Stimulated activated naive CD8-positive, alpha-beta T cell treated with anti-CD3 and anti-CD28 coated beads, Interleukin-15, Interleukin-2, amounts not matched to agents 100 U/mL and 50 U/mL, for 24 hours (primary cell): ENCODE measurements around the gene PEX14.

ENCODE experiments used
- ATAC-seq: fragments of 150-1000 bp; cut with Tn5 transposase; one replicate; pipeline ENCODE4 v1.10.0; 2021
- DNase-seq: peaks from one replicate; pipeline ENCODE4 v3.0.0; 2021

The PEX14 gene

DNA sequence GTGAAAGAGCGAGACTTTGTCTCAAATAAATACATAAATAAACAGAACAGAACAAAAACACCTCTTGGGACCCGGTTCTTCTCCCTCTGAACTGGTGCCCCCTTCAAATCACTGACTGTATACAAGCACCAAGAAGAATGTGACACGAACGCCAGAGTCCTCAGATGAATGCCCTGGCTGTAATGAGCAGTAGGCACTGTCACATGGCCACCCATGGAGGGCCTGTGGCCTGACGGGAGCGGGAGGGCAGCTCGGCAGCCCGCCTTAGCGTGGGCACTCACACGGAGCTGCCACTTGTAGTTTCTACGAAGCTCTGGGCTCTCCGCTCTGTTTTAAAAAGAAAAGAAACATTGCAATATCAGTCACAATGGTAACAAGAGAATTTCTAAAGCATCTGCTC is 146.0 kb downstream of the PEX14 start:
- no peak for ATAC-seq
- no peak for DNase-seq

- DNase-seq (no peak), ATAC-seq (no peak)
Observed at GRCh38 chr1:10621906-10622305, 147.2 kb downstream of the PEX14 start.

DNA sequence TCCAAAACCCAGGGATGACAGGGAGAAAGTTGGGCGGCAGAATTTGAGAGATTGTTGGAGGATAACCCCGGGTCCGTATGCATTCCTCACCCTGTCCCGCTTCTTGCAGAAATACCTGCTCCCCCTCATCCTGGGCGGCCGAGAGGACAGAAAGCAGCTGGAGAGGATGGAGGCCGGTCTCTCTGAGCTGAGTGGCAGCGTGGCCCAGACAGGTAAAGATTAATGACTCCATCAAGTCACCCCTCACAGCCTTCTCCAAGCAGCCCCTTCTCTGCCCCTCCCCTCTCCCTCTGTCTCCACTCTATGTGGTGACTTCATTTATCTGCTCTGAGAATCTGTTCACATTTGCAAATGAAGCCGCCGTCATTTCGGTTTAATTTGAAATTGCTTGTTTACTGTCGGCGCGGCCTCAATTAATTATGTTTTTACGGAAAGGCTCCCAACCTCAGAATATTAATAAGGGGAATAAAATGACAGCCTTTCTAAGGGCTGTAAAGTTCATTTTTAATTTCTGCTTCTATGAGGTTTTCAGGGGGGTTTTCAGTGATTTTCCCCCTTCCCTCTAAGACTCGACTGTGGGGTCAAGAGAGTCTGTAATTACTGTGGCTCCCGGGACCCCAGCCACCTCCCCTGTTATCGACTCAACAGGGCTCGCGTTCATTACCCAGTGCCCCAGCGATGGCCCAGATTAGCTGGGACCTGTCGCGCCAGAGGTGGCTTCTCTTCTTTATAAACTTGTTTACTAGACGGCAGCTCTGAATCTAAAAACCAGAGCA is 148.3 kb downstream of the PEX14 start:
- ATAC-seq (no peak), DNase-seq (no peak)

DNA sequence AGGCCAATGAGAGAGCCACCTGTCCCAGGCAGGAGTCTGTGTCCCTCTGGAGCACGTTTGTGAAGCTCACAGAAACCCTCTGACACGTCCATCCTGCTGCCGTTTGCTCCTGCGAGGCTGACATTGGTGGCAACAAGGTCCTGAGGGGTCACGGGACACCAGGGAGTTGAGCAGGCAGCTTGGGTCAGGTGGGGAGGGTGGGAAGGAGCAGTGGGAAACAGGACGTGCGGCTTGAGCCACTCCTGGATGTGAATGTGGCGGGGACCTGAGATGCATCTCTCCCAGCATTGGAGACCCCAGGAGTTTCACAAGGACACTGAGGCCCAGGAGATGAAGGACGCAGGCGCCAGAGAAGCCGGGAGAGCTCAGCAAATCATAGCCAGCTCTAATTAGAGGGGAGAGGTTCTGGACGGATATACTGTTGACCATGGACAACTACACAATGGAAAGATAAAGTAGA is 149.0 kb downstream of the PEX14 start:
- ATAC-seq (no peak), DNase-seq (no peak)

- DNase-seq (no peak), ATAC-seq (no peak)
Observed at GRCh38 chr1:10624256-10625050, 149.7 kb downstream of the PEX14 start.

DNA sequence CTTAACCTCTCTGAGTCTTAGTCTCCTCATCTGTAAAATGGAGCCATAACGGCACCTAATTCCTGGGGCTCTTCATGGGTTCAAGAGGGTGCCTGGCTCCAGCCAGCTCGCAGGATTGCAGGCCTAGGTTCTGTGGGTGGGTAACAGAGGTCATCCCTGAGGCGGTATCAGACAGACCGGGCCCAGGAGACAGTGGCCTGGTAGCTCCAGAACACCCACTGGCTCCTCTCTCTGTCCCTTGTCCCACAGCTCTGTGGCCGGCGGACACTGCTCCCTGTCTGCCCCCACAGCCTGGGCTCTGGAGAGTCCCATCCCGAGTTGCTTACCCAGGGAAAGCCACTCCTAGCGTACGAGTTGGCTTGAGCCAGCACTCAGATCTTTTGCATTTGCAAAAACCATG is 150.3 kb downstream of the PEX14 start:
- ATAC-seq (no peak), DNase-seq (no peak)

- ATAC-seq (no peak), DNase-seq (no peak)
Observed at GRCh38 chr1:10625554-10625953, 150.8 kb downstream of the PEX14 start.

- ATAC-seq (no peak), DNase-seq (no peak)
Observed at GRCh38 chr1:10626131-10626731, 151.5 kb downstream of the PEX14 start.

- ATAC-seq: no peak
- DNase-seq: no peak
Observed at GRCh38 chr1:10626791-10627410, 152.2 kb downstream of the PEX14 start.

DNA sequence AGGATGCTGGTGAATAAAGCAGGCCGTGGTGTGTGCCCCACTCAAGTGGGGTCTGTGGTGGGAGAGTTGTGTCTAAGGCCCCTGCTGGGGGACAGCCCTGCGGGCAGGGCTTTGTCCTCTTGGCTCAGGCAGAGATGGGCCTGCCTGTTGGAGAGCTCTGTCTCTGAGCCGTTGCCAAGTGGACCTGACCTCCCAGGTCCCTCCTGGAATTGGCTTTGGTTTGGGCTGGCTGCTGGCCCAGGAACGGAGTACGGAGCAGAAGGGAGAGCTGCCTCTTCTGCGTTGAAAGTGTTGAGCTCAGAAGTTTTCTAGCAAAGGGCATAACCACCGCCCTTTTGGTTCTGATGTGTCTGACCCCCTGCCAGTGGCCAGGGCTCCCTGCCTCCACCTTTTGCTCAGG is 153.9 kb downstream of the PEX14 start:
- ATAC-seq: no peak
- DNase-seq: no peak

DNA sequence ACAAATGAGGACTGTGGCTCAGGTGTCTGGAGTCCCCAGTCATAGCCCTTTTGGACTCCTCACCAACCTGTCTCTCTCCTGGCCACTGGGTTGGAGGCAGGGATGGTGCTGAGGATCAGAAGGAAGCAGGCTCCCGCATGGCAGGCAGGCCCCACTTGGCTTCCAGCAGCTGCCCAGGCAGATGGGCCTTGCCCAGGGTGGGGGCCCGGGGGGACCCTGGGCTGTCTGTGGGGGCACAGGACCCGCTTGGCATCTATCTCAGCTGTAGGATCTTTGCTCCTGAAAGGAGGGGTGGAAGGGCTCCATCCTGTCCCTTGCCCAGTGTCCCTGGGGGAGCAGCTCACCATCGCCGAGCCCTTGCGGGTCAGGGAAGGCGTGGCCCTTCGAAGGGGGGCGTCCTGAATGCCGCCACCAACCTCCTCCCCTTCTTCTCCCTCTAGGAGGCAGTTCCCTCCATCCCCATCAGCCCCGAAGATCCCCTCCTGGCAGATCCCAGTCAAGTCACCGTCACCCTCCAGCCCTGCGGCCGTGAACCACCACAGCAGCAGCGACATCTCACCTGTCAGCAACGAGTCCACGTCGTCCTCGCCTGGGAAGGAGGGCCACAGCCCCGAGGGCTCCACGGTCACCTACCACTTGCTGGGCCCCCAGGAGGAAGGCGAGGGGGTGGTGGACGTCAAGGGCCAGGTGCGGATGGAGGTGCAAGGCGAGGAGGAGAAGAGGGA is 154.5 kb downstream of the PEX14 start:
- DNase-seq (no peak), ATAC-seq (no peak)

DNA sequence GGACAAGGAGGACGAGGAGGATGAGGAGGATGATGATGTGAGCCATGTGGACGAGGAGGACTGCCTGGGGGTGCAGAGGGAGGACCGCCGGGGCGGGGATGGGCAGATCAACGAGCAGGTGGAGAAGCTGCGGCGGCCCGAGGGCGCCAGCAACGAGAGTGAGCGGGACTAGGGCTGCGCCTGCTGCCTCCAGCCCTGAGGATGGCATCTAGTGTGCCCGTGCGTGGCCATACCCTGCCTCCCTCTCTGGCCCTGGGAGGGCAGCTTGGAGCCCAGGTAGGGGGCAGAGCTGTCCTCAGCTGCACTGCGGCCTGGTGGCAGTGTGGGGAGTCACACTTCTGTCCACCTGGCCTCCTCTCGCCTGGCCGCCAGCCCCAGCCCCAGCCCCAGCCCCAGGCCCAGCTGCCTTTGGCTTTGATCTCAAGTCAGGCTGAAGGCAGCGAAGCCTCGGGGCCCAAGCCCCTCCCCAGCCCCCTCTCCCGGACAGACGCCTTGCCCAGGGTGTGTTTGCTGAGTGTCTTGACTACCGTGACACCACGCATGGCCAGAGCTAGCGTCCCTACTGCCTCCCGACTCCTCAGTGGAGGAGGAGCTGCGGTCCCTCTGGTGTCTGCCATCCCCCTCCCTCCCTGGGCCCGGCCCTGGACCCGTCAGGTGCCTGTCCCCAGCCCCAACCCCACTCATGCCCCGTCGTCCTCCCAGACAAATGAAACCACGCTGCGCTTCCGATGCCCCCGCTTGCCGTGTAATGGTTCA is 155.2 kb downstream of the PEX14 start:
- ATAC-seq: no peak
- no peak for DNase-seq

- ATAC-seq (no peak), DNase-seq (no peak)
Observed at GRCh38 chr1:10630661-10631120, 155.9 kb downstream of the PEX14 start.

DNA sequence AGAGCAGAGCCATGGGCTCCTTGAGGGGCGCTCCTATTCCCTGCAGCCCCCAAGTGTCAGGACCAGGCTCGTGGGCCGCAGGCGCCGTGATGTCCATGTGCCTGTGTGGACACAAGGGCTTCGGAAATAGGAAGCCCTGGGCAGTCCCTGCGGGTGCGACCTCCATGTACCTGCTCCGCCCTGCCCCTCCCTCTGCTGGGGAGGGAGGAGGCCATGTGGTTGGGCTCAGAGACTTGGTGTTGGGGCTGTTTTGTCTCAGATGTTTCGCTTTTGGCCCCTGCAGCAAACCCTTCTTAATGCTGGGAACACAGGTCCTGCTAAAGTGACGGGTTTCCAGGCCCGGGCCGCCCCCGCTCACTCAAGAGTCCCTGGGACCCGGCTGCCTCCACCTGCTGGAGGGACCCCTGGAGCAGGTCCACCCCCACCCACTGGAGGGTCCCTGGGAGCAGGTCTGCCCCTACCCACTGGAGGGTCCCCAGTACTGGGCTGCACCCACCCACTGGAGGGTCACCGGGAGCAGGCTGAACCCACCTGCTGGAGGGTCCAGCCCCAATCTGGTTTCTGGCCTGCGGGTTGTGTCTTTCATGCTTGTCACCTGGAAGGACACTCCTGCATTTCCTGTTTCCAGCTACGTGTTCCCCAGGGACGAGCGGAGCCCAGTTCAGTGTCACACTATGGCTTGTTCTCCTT is 156.5 kb downstream of the PEX14 start:
- no peak for ATAC-seq
- DNase-seq: no peak

GRCh38 chr1:10631811-10632593 is 157.3 kb downstream of the PEX14 start:
- DNase-seq (no peak), ATAC-seq (no peak)

DNA sequence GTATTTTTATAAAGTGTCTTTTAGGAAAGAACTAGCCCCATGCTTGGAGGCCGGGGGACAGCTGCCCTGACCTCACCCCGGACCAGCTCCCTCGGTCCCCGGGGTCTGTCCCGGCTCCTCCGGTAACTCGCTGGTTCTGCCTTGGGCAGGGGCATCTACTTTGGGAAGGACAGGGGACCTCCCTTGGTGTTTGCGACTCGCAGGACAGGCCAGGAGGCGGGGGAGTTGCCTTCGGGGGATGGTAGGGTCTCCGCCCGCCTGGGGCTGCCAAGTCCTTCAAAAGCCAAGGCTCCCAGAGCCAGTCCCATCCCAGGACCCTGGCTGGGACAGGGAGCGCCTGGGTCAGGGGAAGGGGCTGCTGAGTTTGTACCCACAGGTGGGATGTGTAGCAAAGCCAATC is 157.9 kb downstream of the PEX14 start:
- ATAC-seq (no peak), DNase-seq (no peak)

DNA sequence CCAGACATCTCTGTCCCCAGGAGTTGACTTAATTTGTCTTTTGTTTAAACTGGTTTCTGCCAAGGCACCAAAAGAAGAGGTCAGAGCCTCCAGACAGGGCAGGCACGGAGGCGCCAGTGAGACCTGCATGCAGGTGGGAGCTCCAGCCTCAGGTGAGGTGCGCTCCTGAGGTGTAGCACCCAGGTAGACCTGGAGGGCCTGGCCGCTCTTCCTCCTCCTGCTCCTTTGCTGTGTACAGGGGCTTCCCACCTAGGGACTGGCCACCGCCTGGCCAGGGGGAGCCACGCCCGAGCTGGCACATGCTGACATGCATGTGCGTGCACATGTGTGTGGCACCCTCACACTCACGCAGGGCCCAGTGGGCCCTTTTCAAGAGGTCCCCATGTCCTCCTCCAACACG is 158.7 kb downstream of the PEX14 start:
- no peak for ATAC-seq
- no peak for DNase-seq

- no peak for ATAC-seq
- no peak for DNase-seq
Observed at GRCh38 chr1:10634075-10634427, 159.3 kb downstream of the PEX14 start.

GRCh38 chr1:10634428-10635084 is 159.8 kb downstream of the PEX14 start:
- ATAC-seq (no peak), DNase-seq (no peak)
